T-helper 2 cell treated with Interferon-gamma antibody and Interleukin-4, amounts not matched to agents 100 ng/mL and 5 ng/mL, for 36 hours (primary cell): ENCODE data around the gene AKAP9. TPM values are rescaled to one million over a fixed set of nuclear protein-coding genes. Genes with fewer than 3 reads are reported as not detected.
"Not testable (repeated sequence)": the region's sequence is repeated elsewhere in the genome, so short reads cannot be mapped to it uniquely, and the experiment has no call there.

Experiments
- intact Hi-C: fragments of 100-400 bp; cut with micrococcal nuclease; formaldehyde crosslinking; loops from one replicate; pipeline ENCODE4 v1.15.1; 2023
- total RNA-seq: library from RNA; stranded (reverse); gene quantifications from 2 replicates; pipeline ENCODE4 v1.2.3, GENCODE V29; 2022

AKAP9 gene
- total RNA-seq, 1 donor from 2014 or later = 46.8 TPM

- intact Hi-C loops = no loop called here
Observed at GRCh38 chr7:92002720-92003119, 62.1 kb downstream of the AKAP9 start.

DNA sequence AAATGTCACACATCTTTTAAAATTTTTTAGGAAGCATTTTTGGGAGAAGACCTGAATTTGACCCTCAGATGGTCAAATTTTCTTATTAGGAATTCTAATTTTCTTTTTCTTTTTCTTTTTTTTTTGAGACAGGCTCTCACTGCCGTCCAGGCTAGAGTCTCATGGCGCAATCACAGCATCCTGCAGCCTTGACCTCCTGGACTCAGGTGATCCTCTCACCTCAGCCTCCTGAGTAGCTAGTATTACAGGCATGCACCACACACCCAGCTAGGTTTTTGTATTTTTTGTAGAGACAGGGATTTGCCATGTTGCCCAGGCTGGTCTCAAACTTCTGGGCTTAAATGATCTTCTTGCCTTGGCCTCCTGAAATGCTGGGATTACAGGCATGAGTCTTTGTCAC lies 65.4 kb downstream of the AKAP9 start:
- intact Hi-C loops = no loop called here

- intact Hi-C loops = no loop called here
Observed at GRCh38 chr7:92010215-92010614, 69.6 kb downstream of the AKAP9 start.

DNA sequence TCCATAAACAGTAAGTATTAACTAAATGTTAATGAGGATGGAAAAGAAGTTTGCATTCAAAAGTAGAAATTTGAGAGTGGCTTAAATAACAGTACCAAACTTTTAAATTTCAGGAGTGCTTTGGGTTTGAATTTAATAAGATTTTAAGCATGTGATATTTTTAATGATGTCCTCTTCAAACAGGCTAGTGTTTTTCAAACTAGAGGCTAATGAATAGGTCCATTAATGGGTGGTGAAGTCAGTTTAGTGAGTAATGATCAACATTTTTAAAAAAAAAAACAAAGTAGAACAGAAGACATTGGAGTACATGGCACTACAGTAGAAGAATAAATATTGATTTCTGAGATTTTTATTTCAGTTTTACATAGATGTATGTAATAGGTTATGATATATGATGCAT lies 72.9 kb downstream of the AKAP9 start:
- intact Hi-C loops = no loop called here

GRCh38 chr7:92020636-92021035 lies 80.0 kb downstream of the AKAP9 start:
- intact Hi-C loops = no loop called here

- intact Hi-C loops = no loop called here
Observed at GRCh38 chr7:92025260-92025659, 84.6 kb downstream of the AKAP9 start.

GRCh38 chr7:92026635-92027034 lies 86.0 kb downstream of the AKAP9 start:
- intact Hi-C loops = not testable (repeated sequence)

- intact Hi-C loops = not testable (repeated sequence)
Observed at GRCh38 chr7:92027128-92027527, 86.5 kb downstream of the AKAP9 start.

DNA sequence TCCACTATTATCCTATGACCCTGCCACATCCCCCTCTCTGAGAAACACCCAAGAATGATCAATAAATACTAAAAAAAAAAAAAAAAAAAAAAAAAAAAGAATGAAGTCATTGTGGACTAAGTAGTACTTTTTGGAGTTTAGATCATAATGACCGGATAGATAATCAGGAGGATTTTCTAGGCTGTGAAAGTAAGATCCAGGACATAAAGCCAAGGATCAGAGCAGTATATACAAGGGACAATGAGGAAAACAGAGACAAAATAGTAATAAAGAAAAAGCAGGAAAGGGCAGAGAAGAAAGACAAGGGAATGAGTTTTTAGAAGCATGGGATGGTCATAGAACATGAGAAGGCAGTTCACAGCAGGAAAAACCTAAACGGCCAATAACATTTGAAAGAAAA lies 87.6 kb downstream of the AKAP9 start:
- intact Hi-C loops = no loop called here

GRCh38 chr7:92028686-92029085 lies 88.0 kb downstream of the AKAP9 start:
- intact Hi-C loops = no loop called here

DNA sequence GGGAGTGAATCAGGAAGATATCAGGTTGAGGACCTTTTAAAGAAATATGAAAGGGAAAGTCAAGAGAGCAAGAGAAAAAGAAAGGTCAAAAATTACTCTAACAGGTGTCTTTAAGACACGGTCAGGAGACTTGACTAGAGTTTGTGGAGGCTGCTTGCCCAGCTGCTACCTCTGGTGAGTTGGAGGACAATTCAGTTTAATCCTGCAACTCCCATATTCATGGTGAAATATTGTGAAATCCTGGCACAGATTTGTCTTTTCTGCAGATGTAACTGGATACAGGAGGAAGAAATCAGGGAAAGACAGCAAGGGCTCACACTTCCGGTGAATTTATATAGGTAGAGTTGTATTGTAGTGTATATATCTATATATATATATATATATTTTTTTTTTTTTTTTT lies 93.5 kb downstream of the AKAP9 start:
- intact Hi-C loops = no loop called here

- intact Hi-C loops = no loop called here
Observed at GRCh38 chr7:92035576-92035975, 94.9 kb downstream of the AKAP9 start.

DNA sequence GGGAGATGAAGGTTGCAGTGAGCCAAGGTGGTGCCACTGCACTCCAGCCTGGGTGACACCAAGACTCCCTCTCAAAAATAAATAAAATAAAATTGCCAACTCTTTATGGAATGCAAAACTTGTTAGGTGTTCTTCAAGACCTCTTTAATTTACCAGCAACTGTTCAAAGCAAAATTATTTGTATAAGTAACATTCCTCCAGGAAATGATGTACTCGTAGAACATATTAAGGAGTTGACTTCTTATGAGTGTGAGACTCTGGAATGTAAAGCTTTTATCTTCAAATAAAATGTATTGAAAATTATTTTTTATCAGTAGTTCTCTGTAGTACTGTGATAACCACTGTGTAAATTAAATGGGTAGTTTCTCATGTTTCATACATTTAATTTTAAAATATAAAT lies 99.2 kb downstream of the AKAP9 start:
- intact Hi-C loops = no loop called here

DNA sequence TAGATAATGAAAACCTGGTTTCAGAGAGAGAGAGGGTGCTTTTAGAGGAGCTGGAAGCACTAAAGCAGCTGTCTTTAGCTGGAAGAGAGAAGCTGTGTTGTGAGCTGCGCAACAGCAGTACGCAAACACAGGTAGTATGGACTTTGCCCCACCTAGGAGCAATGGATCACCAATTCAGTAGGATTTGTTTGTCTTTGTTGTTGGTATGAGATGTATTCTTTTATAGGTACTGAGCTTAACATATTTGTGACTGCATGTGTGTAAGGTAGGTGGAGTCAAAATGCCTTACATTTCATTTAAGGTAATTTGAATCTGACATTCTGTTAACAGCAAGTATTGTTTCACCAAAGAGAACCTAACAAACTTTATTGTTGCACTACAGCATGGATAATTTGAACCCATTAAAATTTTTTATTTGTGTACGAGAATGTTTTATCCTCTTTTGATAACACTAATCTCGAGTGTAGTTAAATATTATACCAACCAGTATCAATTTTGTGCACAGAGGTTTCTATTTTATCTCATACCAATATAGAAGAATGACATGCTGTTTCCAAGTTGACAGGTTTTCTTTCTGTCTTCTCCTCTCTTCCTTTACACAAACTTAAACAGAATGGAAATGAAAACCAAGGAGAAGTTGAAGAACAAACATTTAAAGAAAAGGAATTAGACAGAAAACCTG lies 101.5 kb downstream of the AKAP9 start:
- intact Hi-C loops = no loop called here

- intact Hi-C loops = no loop called here
Observed at GRCh38 chr7:92043098-92043497, 102.4 kb downstream of the AKAP9 start.

DNA sequence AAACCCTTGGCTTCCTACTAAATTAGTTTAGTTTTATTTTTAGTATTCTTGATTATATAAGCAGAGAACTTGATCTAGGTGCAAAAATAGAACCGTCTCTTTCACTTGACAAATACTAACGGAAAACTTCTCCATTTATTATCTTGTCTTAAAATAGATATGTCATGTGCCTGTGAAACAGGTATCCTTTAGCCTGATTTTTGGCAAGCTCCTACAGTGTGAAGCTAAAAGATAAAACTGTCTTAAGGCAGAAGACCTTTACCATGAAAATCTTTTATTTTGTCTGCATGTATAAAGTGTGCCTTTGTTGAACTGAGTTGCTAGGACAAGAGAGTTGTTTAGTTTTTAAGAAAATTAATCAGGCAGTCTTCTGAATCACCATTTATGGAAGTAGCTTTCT lies 103.0 kb downstream of the AKAP9 start:
- intact Hi-C loops = no loop called here

- intact Hi-C loops = no loop called here
Observed at GRCh38 chr7:92044148-92044547, 103.5 kb downstream of the AKAP9 start.

GRCh38 chr7:92044940-92045339 lies 104.3 kb downstream of the AKAP9 start:
- intact Hi-C loops = no loop called here

DNA sequence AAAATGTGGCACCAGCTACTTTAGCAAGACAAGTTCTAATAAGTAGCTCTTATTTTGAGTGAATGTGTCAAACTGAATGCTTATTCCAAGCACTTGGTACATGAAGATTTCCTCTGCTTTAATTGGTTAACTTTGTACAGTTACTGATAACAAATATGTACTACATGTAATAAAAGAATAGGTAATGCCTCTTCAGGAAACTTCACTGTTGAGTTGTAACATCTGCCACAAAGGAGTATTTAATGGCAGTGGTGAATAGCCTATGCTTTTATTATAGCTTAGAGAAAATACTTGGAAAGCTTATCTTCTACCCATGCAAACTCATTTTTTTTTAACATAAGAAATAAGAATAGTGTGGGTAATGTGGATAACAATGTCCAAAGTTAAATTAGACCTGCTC lies 111.0 kb downstream of the AKAP9 start:
- intact Hi-C loops = no loop called here

DNA sequence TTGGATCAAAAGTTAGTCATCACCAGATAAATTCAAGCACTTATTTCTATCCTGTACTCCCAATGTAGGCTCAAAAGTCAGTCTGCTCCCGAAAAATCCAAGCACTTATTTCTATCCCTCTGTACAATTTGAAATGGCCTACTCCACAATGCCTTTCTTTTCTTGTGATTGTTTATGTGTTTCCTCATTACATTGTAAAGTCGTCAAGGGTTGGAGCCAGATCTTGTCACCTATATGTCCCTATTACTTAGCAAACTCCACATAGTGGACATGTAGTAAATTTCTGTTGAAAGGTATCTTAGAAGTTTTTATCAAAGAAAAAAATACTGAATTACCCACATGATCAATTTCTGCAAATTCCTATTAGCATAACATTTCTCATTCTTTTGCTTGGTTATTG lies 111.5 kb downstream of the AKAP9 start:
- intact Hi-C loops = no loop called here

DNA sequence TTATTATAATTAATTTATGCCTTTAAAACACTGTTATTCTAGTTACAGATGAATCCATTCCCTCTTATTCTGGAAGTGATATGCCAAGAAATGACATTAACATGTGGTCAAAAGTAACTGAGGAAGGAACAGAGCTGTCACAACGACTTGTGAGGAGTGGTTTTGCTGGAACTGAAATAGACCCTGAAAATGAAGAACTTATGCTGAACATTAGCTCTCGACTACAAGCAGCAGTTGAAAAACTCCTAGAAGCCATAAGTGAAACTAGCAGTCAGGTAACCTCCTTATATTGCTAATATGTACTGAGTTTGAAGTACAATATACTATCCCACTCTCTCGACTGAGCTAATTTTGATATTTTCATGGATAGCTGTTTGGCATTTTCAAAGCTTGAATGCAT lies 112.0 kb downstream of the AKAP9 start:
- intact Hi-C loops = no loop called here

DNA sequence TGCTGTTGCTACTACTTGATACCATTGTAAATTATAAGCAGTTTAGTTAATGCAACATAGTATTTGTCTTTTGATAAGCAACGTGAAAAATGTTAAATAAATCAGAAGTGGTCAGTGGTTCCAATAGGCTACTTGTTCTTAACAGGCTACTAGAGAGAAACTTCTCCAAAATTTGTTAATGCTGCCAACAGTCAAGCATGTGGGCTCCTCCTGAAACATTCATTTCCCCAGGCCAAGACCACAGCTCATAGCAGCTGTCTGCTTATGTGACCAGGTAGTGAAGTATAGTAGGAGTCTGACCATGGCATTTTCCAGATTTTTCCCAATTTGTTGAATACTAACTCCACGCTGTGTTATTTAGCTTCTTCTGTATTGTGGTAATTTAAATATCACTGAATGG lies 112.7 kb downstream of the AKAP9 start:
- intact Hi-C loops = no loop called here

GRCh38 chr7:92056286-92056685 lies 115.6 kb downstream of the AKAP9 start:
- intact Hi-C loops = no loop called here

DNA sequence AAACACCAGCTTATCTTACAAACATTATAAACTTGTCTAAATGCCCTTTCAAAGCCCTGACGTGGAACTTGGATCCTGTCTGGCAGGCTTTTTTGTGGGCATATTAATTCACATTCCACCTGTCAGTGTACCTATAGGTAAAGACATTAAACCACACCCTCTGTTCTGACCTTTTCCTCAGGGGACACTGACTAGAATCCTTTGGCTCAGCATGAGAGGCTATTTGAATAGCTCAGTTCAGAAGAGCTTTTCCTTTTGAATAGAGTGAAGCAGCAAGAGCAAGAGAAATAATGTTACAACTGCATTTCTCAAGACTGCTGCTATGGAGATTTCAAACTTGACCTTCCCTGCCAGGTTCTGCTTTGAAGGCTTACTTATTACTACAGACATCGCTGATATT lies 116.7 kb downstream of the AKAP9 start:
- intact Hi-C loops = no loop called here
